HG03354 (cell line): ENCODE results near the gene ST8SIA5.

Experiments
- ATAC-seq: cut with Tn5 transposase; IDR thresholded peaks from one replicate; pipeline ENCODE4 v1.9.1; 2021; ENCODE audit warnings: mild to moderate bottlenecking; ENCODE audit not compliant: unreplicated experiment, poor library complexity, severe bottlenecking

ST8SIA5 gene

GRCh38 chr18:46750626-46751025 lies 6.2 kb downstream of the ST8SIA5 start:
- ATAC-seq, result no peak

GRCh38 chr18:46748466-46748865 lies 8.4 kb downstream of the ST8SIA5 start:
- ATAC-seq, result no peak

GRCh38 chr18:46740046-46740445 lies 16.8 kb downstream of the ST8SIA5 start:
- no peak for ATAC-seq

- ATAC-seq, result no peak
Observed at GRCh38 chr18:46738491-46738890, 18.4 kb downstream of the ST8SIA5 start.

- no peak for ATAC-seq
Observed at GRCh38 chr18:46736736-46737135, 20.1 kb downstream of the ST8SIA5 start.

GRCh38 chr18:46736135-46736534 lies 20.7 kb downstream of the ST8SIA5 start:
- no peak for ATAC-seq

- ATAC-seq, result no peak
Observed at GRCh38 chr18:46734981-46735380, 21.9 kb downstream of the ST8SIA5 start.

GRCh38 chr18:46733872-46734271 lies 23.0 kb downstream of the ST8SIA5 start:
- no peak for ATAC-seq

- ATAC-seq, result no peak
Observed at GRCh38 chr18:46732801-46733200, 24.1 kb downstream of the ST8SIA5 start.

- ATAC-seq, result no peak
Observed at GRCh38 chr18:46732201-46732600, 24.7 kb downstream of the ST8SIA5 start.

GRCh38 chr18:46731316-46731715 lies 25.5 kb downstream of the ST8SIA5 start:
- no peak for ATAC-seq

GRCh38 chr18:46728219-46728930 lies 28.5 kb downstream of the ST8SIA5 start:
- ATAC-seq, result no peak

- no peak for ATAC-seq
Observed at GRCh38 chr18:46727177-46727576, 29.7 kb downstream of the ST8SIA5 start.

- no peak for ATAC-seq
Observed at GRCh38 chr18:46725310-46725709, 31.5 kb downstream of the ST8SIA5 start.

GRCh38 chr18:46723856-46724415 lies 32.9 kb downstream of the ST8SIA5 start:
- no peak for ATAC-seq

- no peak for ATAC-seq
Observed at GRCh38 chr18:46722051-46722450, 34.8 kb downstream of the ST8SIA5 start.

- ATAC-seq, result no peak
Observed at GRCh38 chr18:46721331-46721730, 35.5 kb downstream of the ST8SIA5 start.

- ATAC-seq, result no peak
Observed at GRCh38 chr18:46720521-46720920, 36.3 kb downstream of the ST8SIA5 start.

- no peak for ATAC-seq
Observed at GRCh38 chr18:46720092-46720491, 36.8 kb downstream of the ST8SIA5 start.

GRCh38 chr18:46719388-46719787 lies 37.5 kb downstream of the ST8SIA5 start:
- ATAC-seq, result no peak

GRCh38 chr18:46718501-46719341 lies 38.1 kb downstream of the ST8SIA5 start:
- ATAC-seq, result no peak
